Neural cell (in vitro differentiated cells): ENCODE results near the gene C2orf42. TPM values are rescaled to one million over a fixed set of nuclear protein-coding genes. Genes with fewer than 3 reads are reported as not detected.

ENCODE experiments used
- H2AFZ ChIP-seq: fragments of 200-600, 300-800 bp; sonication (generic), shearing (Covaris generic); 2 replicates; pipeline ENCODE4 v1.6.0; 2014; ENCODE audit warnings: low read depth, mild to moderate bottlenecking, antibody characterized with exemption, low read length, moderate library complexity
- H3F3A ChIP-seq: fragments of 200-600 bp; shearing (Covaris generic); 2 replicates; pipeline ENCODE4 v1.6.1; 2016; ENCODE audit warnings: mild to moderate bottlenecking, moderate library complexity, mixed read lengths, antibody characterized with exemption, low read length; ENCODE audit not compliant: insufficient read depth, poor library complexity, severe bottlenecking
- H3K27ac ChIP-seq: fragments of 200-600, 300-800 bp; sonication (generic), shearing (Covaris generic); 2 replicates; pipeline ENCODE4 v1.5.1; 2014; ENCODE audit warnings: mild to moderate bottlenecking, low read length, moderate library complexity
- H3K27me3 ChIP-seq: fragments of 300-800, 200-600 bp; sonication (generic), shearing (Covaris generic); 2 replicates; pipeline ENCODE4 v1.6.0; 2014; ENCODE audit warnings: mild to moderate bottlenecking, low read depth, low read length, moderate library complexity; ENCODE audit not compliant: insufficient read depth
- H3K36me3 ChIP-seq: fragments of 300-800, 200-600 bp; sonication (generic), shearing (Covaris generic); 2 replicates; pipeline ENCODE4 v1.5.1; 2014; ENCODE audit warnings: mild to moderate bottlenecking, antibody characterized with exemption, low read length, moderate library complexity; ENCODE audit not compliant: insufficient read depth
- H3K4me2 ChIP-seq: fragments of 300-800, 200-600 bp; sonication (generic), shearing (Covaris generic); 2 replicates; pipeline ENCODE4 v1.6.0; 2014; ENCODE audit warnings: mild to moderate bottlenecking, low read length
- H3K4me3 ChIP-seq: fragments of 300-800, 200-600 bp; sonication (generic), shearing (Covaris generic); 2 replicates; pipeline ENCODE4 v1.5.1; 2014; ENCODE audit warnings: mild to moderate bottlenecking, low read length, moderate library complexity
- H3K79me2 ChIP-seq: fragments of 200-600 bp; shearing (Covaris generic); replicated peaks from 2 replicates; pipeline ENCODE4 v1.6.0; 2014; ENCODE audit warnings: mild to moderate bottlenecking, low read length, moderate library complexity; ENCODE audit not compliant: insufficient read depth
- H3K9ac ChIP-seq: fragments of 300-800, 200-600 bp; sonication (generic), shearing (Covaris generic); 2 replicates; pipeline ENCODE4 v1.6.1; 2016; ENCODE audit warnings: mild to moderate bottlenecking, low read length, mixed read lengths
- H3K9me2 ChIP-seq: fragments of 200-600 bp; shearing (Covaris generic); 2 replicates; pipeline ENCODE4 v1.6.1; 2016; ENCODE audit warnings: mild to moderate bottlenecking, low read length, mixed read lengths; ENCODE audit not compliant: insufficient read depth
- H3K9me3 ChIP-seq: fragments of 200-600, 300-800 bp; sonication (generic), shearing (Covaris generic); 2 replicates; pipeline ENCODE4 v1.6.1; 2016; ENCODE audit warnings: mild to moderate bottlenecking, mixed run types, low read length, moderate library complexity, mixed read lengths
- H4K20me1 ChIP-seq: fragments of 200-600 bp; shearing (Covaris generic); 2 replicates; pipeline ENCODE4 v1.6.1; 2016; ENCODE audit warnings: mild to moderate bottlenecking, mixed run types; ENCODE audit not compliant: insufficient read depth
- EP300 ChIP-seq: fragments of 450-650 bp; conservative IDR thresholded peaks from 2 replicates; pipeline ENCODE4 v1.6.1; 2014; ENCODE audit warnings: antibody characterized with exemption, mild to moderate bottlenecking, moderate library complexity; ENCODE audit not compliant: poor library complexity, severe bottlenecking
- EZH2 ChIP-seq: fragments of 200-600, 300-800 bp; shearing (Covaris generic), sonication (generic); IDR thresholded peaks from 2 replicates; pipeline ENCODE4 v1.6.1; 2014; ENCODE audit warnings: antibody characterized with exemption, low read length, borderline replicate concordance, mild to moderate bottlenecking; ENCODE audit not compliant: insufficient read depth, poor library complexity, severe bottlenecking
- MXI1 ChIP-seq: fragments of 450-650 bp; conservative IDR thresholded peaks from 2 replicates; pipeline ENCODE4 v1.6.1; 2014; ENCODE audit warnings: antibody characterized with exemption, mild to moderate bottlenecking; ENCODE audit not compliant: poor library complexity, severe bottlenecking
- POLR2AphosphoS5 ChIP-seq: IDR thresholded peaks from 2 replicates; pipeline ENCODE4 v1.6.1; 2012
- RAD21 ChIP-seq: fragments of 450-650 bp; conservative IDR thresholded peaks from 2 replicates; pipeline ENCODE4 v1.6.1; 2014; ENCODE audit warnings: antibody characterized with exemption, mild to moderate bottlenecking, moderate library complexity
- REST ChIP-seq: IDR thresholded peaks from 2 replicates; pipeline ENCODE4 v1.6.1; 2012; ENCODE audit warnings: borderline replicate concordance
- SMC3 ChIP-seq: fragments of 450-650 bp; conservative IDR thresholded peaks from 2 replicates; pipeline ENCODE4 v1.6.1; 2014; ENCODE audit warnings: antibody characterized with exemption, mild to moderate bottlenecking, moderate library complexity; ENCODE audit not compliant: poor library complexity
- TAF1 ChIP-seq: IDR thresholded peaks from 2 replicates; pipeline ENCODE4 v1.6.1; 2012; ENCODE audit warnings: low read depth
- polyA plus RNA-seq: library from polyadenylated mRNA; depleted of rRNA; stranded (reverse); fragments of >200 nt; gene quantifications from 2 replicates; pipeline ENCODE4 v1.2.3, GENCODE V29; 2014
- TF ChIP-seq, protein P1 (sequence below): fragments of 450-650 bp; IDR thresholded peaks from 2 replicates; pipeline ENCODE4 v1.5.1; 2014; ENCODE audit warnings: antibody characterized with exemption, mild to moderate bottlenecking, moderate library complexity; ENCODE audit not compliant: poor library complexity, severe bottlenecking

The C2orf42 gene
- polyA plus RNA-seq, 1 donor from 2014 or later, result 14.4 TPM

GRCh38 chr2:70115646-70116442, 75.0 kb downstream of the C2orf42 start:
- H3K4me2 ChIP-seq, result no peak overlapping the region
- no peaks in the 10 kb centered on the region for H4K20me1 ChIP-seq
- TF ChIP-seq REST (no peak), MXI1 (no peak), POLR2AphosphoS5 (no peak), TAF1 (no peak), SMC3 (no peak), RAD21 (no peak), EZH2 (no peak), EP300 (no peak)
- TF ChIP-seq, protein P1, sequence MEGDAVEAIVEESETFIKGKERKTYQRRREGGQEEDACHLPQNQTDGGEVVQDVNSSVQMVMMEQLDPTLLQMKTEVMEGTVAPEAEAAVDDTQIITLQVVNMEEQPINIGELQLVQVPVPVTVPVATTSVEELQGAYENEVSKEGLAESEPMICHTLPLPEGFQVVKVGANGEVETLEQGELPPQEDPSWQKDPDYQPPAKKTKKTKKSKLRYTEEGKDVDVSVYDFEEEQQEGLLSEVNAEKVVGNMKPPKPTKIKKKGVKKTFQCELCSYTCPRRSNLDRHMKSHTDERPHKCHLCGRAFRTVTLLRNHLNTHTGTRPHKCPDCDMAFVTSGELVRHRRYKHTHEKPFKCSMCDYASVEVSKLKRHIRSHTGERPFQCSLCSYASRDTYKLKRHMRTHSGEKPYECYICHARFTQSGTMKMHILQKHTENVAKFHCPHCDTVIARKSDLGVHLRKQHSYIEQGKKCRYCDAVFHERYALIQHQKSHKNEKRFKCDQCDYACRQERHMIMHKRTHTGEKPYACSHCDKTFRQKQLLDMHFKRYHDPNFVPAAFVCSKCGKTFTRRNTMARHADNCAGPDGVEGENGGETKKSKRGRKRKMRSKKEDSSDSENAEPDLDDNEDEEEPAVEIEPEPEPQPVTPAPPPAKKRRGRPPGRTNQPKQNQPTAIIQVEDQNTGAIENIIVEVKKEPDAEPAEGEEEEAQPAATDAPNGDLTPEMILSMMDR, result no peak
- no peak overlapping the region for H2AFZ ChIP-seq
- no peak overlapping the region for H3K4me3 ChIP-seq
- no peaks in the 10 kb centered on the region for H3F3A ChIP-seq
- H3K27ac ChIP-seq, result no peak overlapping the region
- H3K36me3 ChIP-seq, result no peaks in the 10 kb centered on the region
- H3K9ac ChIP-seq, result no peak overlapping the region
- H3K79me2 ChIP-seq, result no peaks in the 10 kb centered on the region
- H3K27me3 ChIP-seq, result no peaks in the 10 kb centered on the region
- no peaks in the 10 kb centered on the region for H3K9me3 ChIP-seq
- H3K9me2 ChIP-seq, result no peaks in the 10 kb centered on the region

GRCh38 chr2:70113359-70114070, 77.3 kb downstream of the C2orf42 start:
- Histone ChIP-seq H3K27me3 (no peaks in the 10 kb centered on the region), H3K9ac (no peak overlapping the region), H3K9me2 (no peaks in the 10 kb centered on the region), H2AFZ (no peak overlapping the region), H3K27ac (no peak overlapping the region), H3K9me3 (no peaks in the 10 kb centered on the region), H3K36me3 (no peaks in the 10 kb centered on the region), H3K79me2 (no peaks in the 10 kb centered on the region), H3F3A (no peaks in the 10 kb centered on the region), H3K4me2 (no peak overlapping the region), H3K4me3 (no peak overlapping the region), H4K20me1 (no peaks in the 10 kb centered on the region)
- TF ChIP-seq POLR2AphosphoS5 (no peak), EZH2 (no peak), REST (no peak), EP300 (no peak), SMC3 (no peak), RAD21 (no peak), MXI1 (no peak), TAF1 (no peak)
- TF ChIP-seq, protein P1, result no peak
